Lower lobe of right lung (tissue), 2 donors: ENCODE results near the gene NCEH1. TPM values are rescaled to one million over a fixed set of nuclear protein-coding genes. Genes with fewer than 3 reads are reported as not detected.

Experiments used
- ATAC-seq, 2 donors: fragments of 200-7000 bp; cut with Tn5 transposase; one replicate each; pipeline ENCODE4 v1.9.1; 2020 to 2022; ENCODE audit warnings: mild to moderate bottlenecking in 2 of 2, moderate library complexity in 2 of 2
- DNase-seq: peaks from one replicate; pipeline ENCODE4 v3.0.0-alpha.2; 2020
- H3K27ac ChIP-seq: fragments of 200-600 bp; one replicate; pipeline ENCODE4 v1.8.0; 2022
- H3K27me3 ChIP-seq: fragments of 200-600 bp; one replicate; pipeline ENCODE4 v1.8.0; 2022; ENCODE audit warnings: low read depth
- H3K36me3 ChIP-seq: fragments of 200-600 bp; one replicate; pipeline ENCODE4 v1.8.0; 2022; ENCODE audit warnings: mild to moderate bottlenecking
- H3K4me1 ChIP-seq: fragments of 200-600 bp; one replicate; pipeline ENCODE4 v1.8.0; 2022
- H3K4me3 ChIP-seq: fragments of 200-600 bp; one replicate; pipeline ENCODE4 v1.8.0; 2022; ENCODE audit warnings: mild to moderate bottlenecking
- H3K9me3 ChIP-seq: fragments of 200-600 bp; one replicate; pipeline ENCODE4 v1.8.0; 2022
- intact Hi-C: fragments of 100-400 bp; cut with DNase I; formaldehyde crosslinking; loops from one replicate; pipeline ENCODE4 v1.11.0; 2022
- total RNA-seq: library from RNA; stranded (reverse); fragmentation: NEBNext Ultra II Directional; extraction: Animal tissue kit (Norgen Biotek cat#: 25700); gene quantifications from one replicate; pipeline ENCODE4 v1.2.1, GENCODE V29; 2021
- TF ChIP-seq, protein P1 (sequence below): fragments of 200-600 bp; IDR thresholded peaks from one replicate; pipeline ENCODE4 v1.8.0; 2022; ENCODE audit warnings: antibody characterized with exemption, mild to moderate bottlenecking
- donor health status: DM: no; HTN: yes; CAD: no; lungs with severe emphysema.

Gene NCEH1
- total RNA-seq, 1 donor from 2014 or later: 97.7 TPM

DNA sequence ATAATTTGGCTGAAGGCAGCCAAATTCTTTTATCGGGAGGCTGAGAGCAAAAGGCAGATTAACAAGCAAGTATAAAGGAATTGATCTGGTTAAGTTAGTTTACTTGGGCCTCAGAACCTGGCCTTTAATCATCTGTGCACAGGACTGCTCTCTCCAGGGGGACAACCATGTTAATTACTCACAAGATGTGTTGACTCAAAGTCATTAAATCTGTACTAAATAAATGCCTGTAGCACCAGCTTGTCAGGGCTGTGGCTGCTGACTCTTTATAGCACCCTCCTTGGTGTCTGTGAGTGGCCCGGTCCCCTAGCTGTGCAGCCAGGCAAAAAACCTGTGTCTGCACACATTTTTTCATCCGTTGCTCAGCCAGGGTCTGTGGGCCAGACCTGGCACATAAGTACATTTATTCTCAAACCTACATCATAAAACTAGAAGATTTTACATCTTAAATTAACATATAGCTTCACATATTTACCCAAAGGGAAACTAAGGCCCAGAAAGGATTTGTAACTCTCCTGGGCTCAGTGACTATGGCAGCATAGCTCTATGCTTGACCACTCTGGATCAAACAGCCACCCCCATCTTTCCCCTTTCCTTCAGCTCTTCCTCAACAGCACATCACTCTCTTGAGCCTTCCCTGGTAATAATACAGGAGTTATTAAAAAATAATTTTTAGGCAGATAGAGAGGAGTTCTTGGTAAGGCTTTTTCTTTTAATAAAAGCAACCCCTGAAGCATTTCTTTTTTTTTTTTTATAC, 51.4 kb downstream of the NCEH1 start:
- Histone ChIP-seq H3K4me1 (no peaks in the 10 kb centered on the region), H3K36me3 (no peaks in the 10 kb centered on the region), H3K4me3 (no peak overlapping the region), H3K9me3 (no peaks in the 10 kb centered on the region), H3K27ac (no peak overlapping the region), H3K27me3 (no peaks in the 10 kb centered on the region)
- no peak for DNase-seq
- no peak for ATAC-seq
- intact Hi-C loops: no loop called here
- TF ChIP-seq, protein P1, sequence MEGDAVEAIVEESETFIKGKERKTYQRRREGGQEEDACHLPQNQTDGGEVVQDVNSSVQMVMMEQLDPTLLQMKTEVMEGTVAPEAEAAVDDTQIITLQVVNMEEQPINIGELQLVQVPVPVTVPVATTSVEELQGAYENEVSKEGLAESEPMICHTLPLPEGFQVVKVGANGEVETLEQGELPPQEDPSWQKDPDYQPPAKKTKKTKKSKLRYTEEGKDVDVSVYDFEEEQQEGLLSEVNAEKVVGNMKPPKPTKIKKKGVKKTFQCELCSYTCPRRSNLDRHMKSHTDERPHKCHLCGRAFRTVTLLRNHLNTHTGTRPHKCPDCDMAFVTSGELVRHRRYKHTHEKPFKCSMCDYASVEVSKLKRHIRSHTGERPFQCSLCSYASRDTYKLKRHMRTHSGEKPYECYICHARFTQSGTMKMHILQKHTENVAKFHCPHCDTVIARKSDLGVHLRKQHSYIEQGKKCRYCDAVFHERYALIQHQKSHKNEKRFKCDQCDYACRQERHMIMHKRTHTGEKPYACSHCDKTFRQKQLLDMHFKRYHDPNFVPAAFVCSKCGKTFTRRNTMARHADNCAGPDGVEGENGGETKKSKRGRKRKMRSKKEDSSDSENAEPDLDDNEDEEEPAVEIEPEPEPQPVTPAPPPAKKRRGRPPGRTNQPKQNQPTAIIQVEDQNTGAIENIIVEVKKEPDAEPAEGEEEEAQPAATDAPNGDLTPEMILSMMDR: no peak

DNA sequence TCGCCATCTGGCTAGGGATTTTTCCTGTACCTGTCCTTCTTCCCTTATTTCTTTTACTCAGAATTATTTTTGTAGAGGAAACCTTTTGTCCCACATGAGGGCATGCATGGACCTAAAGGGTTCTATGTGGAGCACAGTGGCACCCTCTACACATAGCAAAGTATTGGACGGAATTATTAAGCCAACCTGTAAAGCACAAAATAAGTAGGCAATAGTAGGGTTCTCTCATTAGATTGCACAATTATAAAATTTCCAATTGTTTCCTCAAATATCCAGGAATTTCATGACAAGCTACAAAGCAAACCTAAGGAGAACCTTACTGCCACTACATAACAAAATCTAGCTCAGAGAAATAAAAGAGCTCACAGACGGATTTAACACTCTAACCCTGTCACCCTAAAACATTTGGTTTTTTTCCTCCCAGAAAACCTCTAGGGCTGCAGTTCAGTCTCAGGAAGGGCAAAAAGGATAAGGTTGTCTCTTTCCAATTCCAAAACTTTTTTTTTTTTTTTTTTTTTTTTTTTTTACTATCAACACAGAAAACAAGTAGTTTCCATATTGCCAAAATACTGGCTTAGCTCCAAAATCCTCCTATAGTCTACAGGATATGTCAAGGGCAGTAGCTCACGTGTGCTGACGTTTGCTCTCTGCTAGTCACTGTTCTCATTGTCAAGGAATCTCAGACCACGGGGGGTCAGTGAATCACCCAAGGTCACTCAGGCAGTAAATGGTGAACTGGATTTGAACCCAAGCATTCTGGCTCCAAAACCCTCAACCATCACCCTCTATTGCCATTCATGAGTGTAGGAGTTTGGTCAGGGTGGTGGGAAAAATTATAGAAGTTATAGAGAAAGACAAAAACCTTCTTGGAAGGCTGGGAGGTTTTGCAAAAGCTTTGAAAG, 52.3 kb downstream of the NCEH1 start:
- no peak for ATAC-seq
- TF ChIP-seq, protein P1: no peak
- intact Hi-C loops: no loop called here
- no peak for DNase-seq
- Histone ChIP-seq H3K27ac (no peak overlapping the region), H3K4me1 (no peaks in the 10 kb centered on the region), H3K4me3 (no peak overlapping the region), H3K27me3 (no peaks in the 10 kb centered on the region), H3K36me3 (no peaks in the 10 kb centered on the region), H3K9me3 (no peaks in the 10 kb centered on the region)

DNA sequence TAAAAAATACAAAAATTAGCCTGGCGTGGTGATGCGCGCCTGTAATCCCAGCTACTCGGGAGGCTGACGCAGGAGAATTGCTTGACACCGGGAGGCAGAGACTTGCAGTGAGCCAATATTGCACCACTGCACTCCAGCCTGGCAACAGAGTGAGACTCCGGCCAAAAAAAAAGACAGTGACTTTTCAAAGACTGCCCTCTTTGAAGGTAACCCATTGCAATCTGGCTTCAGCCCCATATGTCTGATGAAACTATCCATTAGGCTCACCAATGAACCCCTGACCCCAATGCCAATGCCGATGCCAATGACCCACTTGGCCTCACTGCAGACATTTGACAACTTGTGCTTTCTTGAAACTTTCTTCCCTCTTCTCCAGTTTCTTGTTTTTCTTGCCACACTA, 54.3 kb downstream of the NCEH1 start:
- ATAC-seq (no peak), DNase-seq (no peak)
- TF ChIP-seq, protein P1: no peak
- Histone ChIP-seq H3K27ac (no peak overlapping the region), H3K9me3 (no peaks in the 10 kb centered on the region), H3K27me3 (no peaks in the 10 kb centered on the region), H3K4me1 (no peaks in the 10 kb centered on the region), H3K4me3 (no peak overlapping the region), H3K36me3 (no peaks in the 10 kb centered on the region)
- intact Hi-C loops: no loop called here

DNA sequence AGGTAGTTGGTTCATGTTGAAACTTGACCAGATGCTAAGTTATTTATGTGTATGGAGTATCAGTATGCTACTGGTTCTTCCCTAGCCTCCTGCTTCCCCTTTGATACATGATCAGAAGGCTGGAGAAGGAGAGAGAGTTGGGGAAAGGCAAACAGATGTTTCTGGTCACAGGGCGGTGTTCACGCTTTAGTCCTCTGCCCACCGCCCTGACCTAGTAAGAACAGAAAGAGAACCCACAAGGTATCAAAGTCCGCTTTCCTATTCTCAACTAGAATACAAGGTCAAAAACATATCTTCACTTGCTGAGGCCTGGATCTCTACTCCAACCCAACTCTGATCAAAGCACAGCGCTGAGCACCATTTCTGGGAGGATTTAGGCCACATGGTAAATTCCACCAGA, 55.5 kb downstream of the NCEH1 start:
- H3K27ac ChIP-seq: no peak overlapping the region
- TF ChIP-seq, protein P1: no peak
- no peaks in the 10 kb centered on the region for H3K27me3 ChIP-seq
- H3K36me3 ChIP-seq: no peaks in the 10 kb centered on the region
- no peaks in the 10 kb centered on the region for H3K4me1 ChIP-seq
- no peaks in the 10 kb centered on the region for H3K9me3 ChIP-seq
- intact Hi-C loops: no loop called here
- ATAC-seq: no peak
- no peak overlapping the region for H3K4me3 ChIP-seq
- no peak for DNase-seq

DNA sequence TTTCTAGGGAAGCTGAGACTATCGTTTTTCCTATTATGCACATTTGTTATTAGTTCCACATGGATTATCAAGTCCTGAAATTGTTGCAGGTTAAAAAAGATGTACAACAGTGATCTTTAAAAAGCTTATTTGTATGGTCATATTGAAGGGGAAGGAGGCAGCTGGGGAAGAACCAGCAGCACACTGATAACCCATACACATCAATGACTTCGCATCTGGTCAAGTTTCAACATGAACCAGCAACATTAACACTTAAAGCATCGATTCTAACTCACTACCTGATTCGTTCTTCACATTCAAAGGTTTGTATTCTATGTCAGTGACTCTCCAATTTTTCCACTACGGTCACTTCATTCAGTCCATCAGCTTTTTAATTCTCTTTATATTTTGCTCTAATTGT, 56.4 kb downstream of the NCEH1 start:
- ATAC-seq: no peak
- H3K27ac ChIP-seq: no peak overlapping the region
- no peaks in the 10 kb centered on the region for H3K27me3 ChIP-seq
- intact Hi-C loops: no loop called here
- TF ChIP-seq, protein P1: no peak
- no peaks in the 10 kb centered on the region for H3K36me3 ChIP-seq
- no peaks in the 10 kb centered on the region for H3K9me3 ChIP-seq
- peaks cover 1% of the 10 kb centered on the region for H3K4me1 ChIP-seq
- DNase-seq: no peak
- no peak overlapping the region for H3K4me3 ChIP-seq
